Activated CD8-positive, alpha-beta memory T cell treated with anti-CD3 and anti-CD28 coated beads, Interleukin-2, amount 50 U/mL, for 48 hours (primary cell): ENCODE measurements around the gene EGFL8.
A peak's percentile ranks its signal among the peaks of the same experiment; 100 is the strongest.
"Not testable (repeated sequence)": the region's sequence is repeated elsewhere in the genome, so short reads cannot be mapped to it uniquely, and the experiment has no call there.

Experiments used
- DNase-seq: peaks from one replicate; pipeline ENCODE4 v3.0.0-alpha.2; 2020

Gene EGFL8

DNA sequence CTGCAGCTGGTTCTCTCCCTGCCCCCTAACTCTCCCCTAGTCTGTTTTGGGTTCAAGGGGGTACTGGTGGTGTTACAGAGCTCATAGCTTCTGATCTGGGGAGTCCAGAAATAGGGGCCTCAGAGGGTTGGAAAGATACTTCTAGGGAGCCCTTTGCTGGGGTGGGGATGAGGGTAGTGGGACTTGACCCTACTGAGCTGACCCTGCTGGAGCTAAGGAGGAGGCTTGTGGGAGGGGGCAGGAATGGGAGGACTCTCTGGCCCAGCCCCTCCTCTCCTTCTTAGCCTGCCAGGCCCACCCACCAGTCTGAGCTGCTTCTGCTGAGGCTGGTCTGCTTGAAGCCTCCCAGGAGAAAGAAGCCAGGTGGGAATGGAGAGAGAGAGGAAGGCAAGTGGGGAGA lies at the start of gene EGFL8:
Gene EGFL8 (plus strand): TSS at position 301 of the 400 bp plus-strand sequence. CDS start 1,571 bp downstream, outside the sequence.
- DNase-seq = no peak

DNA sequence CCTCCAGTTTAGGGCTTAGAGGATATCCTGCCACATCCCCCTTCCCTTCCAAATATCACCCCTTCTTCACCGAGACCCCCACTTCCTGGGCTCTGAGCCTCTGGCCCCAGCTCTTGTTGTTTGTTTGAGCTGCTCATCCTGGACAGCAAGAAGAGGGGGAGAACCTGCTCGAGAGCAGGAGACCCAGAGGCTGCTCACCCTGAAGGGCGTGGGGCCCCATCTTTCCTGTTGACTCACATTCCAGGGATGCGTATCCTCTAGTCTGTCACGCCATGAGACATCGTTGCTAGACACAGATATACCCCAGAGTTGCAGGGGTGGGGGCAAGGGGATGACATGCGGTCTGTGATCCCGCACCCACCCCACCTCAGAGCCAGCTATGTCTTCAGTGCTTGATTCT lies 49.6 kb upstream of the EGFL8 start:
- DNase-seq = no peak

DNA sequence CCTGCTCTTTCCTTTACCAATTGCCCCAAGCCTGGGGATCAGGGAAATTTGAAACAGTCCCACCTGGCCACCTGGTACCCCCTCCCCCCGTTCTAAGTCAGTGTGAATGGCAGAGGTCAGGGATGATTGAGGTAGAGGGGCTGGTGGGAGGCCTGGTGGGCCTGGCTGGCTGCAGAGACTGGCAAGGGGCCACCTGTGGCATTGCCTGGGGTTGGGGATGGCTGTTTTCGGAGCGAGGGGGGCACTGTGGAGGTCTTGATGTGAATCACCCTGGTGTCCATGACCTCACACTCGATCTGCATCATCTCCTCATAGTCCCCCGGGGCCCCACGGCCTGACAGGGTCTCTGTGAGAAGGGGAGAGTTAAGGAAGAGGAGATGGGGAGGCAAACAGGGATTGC lies 48.8 kb upstream of the EGFL8 start:
- no peak for DNase-seq

DNA sequence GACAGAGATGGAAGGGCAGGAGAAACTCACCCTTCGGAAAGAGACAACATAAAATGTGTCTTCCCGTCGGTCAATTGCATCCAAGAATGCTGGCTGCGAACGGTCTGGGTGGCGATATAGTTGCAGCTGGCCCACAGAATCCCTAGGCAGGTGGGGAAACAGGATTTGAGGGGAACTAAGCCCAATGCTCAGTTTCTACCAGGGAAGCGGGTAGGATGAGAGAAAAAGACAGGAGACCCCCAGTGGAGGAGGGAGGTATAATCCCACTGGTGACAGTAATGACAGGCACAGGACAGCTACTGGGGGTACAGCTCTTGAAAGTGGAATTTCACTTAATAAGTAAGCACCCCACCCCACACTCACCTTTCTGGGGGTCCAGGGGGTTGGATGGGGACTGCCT lies 47.7 kb upstream of the EGFL8 start:
- no peak for DNase-seq

DNA sequence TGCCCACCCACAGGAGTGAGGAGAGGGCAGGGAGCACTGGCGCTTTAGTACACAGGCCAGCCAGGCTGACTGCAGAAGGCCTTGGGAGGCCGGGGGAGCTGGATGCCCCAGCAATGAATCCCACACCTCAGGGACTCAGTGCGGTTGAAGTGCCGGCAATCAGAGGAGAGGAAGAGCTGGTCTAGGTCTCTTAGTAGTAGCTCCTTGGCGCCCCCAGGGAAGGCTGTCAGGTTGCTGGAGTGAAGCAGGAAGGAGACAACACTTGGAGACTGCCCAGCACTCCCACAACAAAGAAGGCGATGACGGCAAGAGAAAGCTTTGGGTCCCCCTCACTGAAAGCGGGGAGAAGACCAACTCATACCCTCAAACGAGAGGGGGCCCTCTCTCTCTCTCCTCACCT lies 46.9 kb upstream of the EGFL8 start:
- DNase-seq = no peak

DNA sequence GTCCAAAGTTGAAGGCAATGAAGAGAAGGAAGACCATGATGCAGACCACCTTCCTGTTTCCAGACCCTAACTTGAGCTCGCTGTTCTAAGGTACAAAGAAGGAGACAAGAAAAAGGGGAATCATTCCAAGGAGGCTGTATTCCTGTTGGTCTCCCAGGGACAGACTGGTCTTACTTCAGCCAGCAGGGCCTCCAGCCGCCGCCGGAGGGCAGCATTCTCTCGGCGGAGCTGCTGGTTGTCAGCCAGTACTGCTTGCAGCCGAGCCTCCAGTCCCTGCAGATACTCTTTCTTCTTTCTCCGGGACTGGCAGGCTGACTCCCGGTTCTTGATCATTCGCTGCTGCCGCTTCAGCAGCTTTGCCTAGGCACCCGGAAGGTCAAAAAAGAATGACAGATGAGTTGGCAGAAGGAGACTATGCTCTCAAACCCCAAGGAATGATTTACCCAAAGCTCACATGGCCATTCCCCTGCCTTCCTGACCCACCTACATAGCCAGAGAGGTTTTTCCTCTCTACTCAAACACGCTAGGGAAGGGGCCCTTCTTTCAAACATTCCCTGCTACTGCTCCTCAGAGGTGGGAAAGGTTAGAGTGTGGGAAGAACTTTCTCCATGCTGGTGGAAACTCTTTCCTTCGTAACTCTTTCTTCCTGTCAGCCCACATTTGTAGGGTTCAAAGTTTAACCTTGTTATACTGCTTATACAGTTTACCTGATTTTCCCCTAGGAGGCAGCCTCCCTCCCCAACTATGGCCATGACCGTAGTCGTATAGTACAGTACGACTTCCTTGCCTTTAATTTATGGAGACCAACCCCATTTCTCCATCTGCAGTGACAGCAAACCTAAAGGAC lies 45.4 kb upstream of the EGFL8 start:
- peak; percentile 84 for DNase-seq

DNA sequence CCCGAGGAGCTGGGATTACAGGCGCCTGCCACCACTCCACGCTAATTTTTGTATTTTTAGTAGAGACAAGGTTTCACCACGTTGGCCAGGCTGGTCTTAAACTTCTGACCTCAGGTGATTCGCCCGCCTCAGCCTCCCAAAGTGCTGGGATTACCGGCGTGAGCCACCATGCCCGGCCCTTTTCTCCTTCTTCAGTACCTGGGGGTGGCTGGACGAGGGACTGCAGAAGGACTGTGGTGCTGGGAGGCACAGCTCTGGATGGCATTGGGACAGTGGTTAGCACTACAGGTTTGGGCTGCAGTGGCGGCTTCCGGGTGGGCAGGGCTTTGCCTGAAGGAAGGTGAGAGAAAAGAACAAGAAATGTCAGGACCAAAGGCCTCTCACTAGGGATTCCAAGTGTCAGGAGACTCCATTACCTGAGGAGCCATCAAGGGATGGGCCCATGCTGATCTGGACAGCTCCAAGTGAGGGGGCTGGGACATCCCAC lies 43.8 kb upstream of the EGFL8 start:
- no peak for DNase-seq

DNA sequence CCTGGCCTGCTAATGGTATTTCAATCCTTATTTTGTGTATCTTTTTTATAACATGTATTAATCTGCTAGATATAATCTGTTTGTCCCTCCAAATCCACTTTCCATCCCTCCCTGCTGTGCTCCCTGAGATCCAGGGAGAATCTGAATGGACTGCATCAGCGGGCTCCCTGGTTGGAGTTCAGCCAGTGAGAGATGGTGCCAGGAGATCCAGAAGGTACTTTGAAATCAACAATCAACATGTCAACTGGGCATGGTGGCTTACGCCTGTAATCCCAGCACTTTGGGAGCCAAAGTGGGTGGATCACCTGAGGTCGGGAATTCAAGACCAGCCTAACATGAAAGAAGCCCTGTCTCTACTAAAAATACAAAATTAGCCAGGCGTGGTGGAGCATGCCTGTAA lies 40.7 kb upstream of the EGFL8 start:
- DNase-seq = no peak

DNA sequence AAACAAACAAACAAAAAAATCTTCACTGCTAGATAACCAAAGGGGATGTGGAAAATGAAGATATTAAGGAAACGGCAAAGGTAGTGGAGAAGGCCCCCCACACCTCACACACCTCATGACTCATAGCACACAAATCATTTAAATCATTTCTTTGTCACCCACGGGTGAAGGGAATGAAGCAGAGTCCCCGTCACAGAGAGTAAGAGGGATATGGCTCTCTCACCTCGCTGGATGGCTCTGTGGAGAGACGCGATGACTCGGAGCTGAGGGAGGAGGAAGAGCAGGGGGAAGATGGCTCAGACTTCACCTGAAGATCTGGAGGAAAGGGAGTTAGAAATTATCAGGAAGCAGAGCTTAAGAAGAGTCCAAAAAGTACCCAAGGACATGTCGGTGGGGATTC lies 37.5 kb upstream of the EGFL8 start:
- no peak for DNase-seq

DNA sequence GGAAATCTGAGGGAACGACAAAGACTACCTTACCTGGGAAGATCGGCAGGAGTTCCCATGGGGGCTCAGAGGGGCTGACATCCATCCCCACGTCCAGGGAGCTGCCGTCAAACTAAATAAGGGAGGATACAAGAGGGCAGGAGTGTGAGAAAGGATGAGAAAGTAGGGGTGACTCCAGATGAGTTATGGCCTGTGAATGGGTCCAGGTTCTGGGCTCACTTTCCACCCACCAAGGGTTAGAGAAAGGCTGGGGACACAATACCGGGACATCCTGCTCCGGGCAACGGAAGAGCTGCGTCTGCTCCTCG lies 37.0 kb upstream of the EGFL8 start:
- no peak for DNase-seq

DNA sequence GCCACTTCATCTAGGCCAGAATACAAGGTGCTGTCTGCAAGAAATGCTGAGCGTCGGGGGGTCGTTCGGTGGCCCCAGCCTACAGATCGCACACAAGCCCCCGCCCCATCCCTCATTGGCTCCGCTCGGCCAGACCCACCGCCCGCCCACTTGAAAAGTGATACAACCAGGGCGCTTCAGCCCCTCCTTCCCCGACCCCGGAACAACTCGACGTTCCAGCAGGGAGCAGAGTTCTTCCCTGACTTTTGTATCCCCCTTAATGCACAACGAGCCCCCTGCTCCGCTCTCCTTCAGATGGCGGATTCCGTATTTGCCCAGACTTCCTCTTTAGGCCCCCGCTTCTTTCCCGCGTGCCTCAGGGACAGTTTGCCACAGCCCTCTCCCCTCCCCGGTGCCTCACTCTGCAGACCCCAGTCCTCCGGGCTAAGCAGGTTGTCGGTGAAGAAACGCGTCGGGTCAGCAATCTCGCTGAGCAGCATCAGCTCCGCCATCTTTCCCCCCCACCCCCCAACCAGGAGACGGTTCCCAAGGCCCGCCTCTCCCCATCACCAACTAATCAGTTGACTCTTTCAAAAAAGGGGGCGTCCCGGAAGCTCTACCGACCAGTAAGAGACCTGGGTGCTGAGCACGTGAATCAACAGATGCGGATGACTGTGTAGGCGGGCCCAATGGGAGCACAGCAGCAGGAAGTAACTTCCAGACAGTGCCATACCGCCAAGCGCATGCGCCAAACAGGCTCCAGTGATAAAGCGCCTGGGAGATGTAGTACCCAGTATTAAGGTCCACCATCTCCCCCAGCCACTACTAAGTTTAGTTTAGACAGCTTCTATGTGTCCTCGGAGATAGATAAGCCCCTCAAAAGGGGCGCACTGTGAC lies 36.4 kb upstream of the EGFL8 start, which contains the start of gene ATF6B:
Gene ATF6B (minus strand): TSS at position 530 of the 876 bp plus-strand sequence. CDS start 39 bp downstream, at position 491.
- DNase-seq = peak; percentile 94

DNA sequence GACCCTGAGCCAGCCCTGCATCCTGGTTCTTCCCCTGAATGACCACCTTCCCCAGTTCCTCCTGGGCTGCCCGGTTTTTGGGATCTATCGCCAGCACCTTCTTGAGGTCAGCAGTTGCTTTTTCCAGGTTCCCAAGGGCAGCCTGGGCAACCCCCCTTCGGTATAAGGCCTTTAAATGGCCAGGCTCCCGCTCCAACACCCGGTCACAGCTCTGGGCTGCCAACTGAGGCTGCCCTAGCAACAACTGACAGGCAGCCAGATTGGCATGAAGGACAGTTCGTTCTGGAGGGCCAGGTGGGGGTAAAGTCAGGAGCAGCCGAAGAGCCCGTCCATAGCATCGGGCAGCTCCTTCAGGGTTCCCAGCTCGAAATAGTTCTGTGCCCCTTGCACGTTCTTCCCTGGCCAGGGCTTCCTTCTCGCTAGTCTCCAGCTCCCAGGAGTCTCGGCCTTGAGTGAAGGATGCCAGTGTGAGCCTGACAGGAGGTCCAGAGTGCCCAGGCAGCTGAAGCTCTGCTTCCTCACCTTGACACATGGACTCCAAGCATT lies 35.6 kb upstream of the EGFL8 start:
- DNase-seq = no peak

DNA sequence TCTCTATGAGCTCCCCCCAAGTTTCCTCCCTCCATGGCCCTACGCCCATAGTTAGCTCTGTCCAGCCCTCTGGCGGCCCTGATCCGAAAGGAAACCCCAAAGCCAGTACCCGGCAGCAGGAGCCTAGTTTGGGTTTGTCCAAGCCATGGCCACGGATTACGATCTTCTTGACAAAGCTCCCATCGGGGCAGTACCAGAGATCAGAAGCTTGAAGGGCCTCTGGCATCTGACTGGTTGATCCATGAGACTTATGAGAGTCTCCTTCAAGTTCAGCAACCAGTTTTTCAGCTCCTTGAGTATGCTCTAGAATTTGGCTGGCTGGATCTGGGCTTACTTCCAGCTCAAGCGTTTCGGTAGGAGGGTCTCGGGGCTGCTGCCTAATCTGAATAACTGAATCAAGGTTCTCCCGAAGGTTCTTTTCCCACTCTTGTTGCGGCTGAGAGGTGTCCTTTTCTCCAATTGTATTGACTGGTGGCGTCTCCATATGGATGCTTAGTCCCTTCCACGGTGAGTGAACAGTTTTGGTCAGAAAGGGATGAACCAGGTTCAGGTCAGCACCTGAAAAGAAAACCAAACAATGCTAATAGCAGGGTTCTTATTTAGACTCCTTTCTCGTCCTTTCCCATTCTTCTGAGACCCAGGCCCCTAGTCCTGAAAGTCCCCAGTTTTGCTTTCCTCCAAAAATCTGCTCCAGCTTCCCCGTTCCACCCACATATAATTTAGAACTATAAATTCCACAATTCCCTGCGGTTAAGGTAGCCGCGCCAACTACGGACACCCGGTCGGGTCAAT lies 34.9 kb upstream of the EGFL8 start:
- no peak for DNase-seq

DNA sequence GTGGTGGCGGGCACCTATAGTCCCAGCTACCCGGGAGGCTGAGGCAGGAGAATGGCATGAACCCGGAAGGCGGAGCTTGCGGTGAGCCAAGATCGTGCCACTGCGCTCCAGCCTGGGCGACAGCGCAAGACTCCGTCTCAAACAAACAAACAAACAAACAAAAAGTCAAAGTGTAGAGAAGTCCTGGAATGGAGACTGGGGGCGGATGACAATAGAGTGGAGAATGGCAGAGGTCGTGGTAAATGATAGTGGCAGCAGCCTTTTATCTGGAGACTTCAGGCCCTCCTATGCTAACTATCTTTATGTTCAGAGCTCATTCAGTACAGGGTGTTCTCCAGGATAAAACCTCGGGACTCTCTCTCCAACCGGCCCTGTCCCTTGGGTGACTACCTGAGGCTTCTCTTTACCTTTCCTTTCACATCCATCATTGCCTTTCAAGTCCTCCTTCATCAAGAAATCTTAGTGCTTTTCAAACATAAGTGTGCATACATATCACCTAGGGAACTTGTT lies 32.9 kb upstream of the EGFL8 start:
- no peak for DNase-seq

DNA sequence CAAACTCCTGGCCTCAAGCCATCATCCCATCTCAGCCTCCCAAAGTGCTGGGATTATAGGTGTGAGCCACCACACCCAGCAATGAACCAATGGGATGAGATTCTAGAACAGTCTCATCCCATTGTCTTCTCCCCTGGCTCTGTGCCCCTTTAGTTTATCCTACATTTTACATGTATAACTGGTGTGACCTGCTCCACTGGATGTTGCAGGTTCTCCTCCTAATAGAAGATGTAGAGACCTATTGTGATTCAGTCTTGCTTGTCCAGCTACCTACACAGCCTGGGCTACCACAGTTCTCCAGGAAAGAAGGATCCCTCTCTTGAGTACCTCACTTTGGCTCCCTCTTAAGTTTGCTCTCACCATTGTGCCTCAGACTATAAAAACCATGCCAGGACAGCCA lies 32.3 kb upstream of the EGFL8 start:
- DNase-seq = no peak

DNA sequence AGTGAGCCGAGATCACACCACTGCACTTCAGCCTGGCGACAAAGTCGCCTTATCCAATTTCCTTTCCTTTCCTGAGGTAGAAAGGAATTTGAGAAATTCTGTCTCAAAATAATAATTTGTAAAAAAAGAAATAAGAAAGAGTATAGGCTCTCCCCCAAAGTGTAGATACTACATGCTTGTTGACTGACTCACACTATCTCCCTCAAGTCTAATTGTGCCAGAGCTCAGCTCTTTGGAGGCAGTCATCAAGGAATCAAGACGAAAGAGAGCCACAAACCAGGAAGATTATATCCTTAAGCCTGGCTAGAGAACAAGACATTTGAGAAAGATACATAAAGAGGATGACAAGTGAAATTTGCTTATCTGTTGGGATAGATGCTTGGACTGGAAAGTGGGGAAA lies 30.6 kb upstream of the EGFL8 start:
- DNase-seq = no peak

DNA sequence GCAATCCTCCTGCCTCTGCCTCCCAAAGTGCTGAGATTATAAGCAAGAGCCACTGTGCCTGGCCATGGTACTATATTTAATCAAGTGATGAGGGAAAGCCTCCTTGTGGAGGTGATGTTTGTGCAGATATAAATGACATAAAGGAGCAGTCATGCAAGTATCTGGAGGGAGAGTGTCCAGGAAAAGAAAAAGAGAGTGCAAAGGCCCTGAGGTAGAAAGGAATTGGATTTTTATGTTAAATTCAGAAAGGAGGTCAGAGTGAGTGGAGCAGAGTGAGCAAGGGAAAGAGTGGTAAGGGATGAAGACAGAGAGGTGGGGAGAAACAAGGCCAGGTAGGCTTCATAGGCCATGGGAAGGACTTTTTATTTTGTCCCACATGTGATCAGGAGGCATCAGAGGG lies 26.9 kb upstream of the EGFL8 start:
- DNase-seq = no peak

DNA sequence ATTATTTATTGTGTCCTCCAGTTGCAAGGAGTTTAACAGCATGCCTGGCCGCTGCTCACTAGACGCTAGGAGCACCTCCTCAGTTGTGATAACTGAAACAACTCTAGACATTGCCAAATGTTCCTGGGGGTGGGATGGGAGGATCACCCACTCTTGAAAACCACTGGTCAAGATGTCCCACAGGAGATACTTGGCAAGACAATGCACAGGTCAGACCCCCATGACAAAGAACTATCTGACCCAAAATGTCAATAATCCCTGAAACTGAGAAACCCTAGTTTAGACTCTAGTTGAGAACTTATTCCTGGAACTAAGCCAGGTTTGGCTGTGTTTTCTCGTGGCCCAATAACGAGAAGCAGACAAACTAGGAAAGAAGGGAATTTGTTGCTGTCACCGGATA lies 24.8 kb upstream of the EGFL8 start:
- DNase-seq = no peak

DNA sequence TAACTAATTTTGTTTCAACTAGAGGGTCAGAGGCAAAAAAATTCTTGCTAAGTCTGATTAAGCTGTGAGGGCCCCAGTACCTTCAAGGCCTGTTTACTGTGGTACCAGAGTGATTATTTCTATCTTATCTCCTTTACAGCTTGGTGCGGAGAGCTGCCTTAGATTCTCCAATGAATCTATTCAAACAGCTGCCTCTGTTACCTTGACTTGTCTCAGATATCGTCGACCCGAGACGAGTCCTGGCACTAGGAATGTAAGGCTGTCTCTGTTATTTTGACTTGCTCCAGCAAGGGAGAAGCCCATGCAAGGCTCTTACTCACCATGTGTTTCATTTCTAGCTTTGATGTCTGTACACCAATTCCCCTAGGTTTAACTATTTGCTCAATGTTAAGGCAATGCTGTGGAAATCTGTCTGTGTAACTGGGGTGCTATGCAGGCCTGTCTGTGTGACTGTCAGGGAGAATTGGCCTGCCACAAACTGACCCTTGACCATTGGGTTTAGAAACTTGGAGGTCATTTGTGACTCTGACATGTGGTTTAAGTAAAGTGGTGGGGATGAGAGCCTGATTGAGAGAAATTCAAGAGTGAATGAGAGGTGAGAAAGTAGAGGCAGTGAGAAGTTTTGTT lies 23.9 kb upstream of the EGFL8 start:
- DNase-seq = no peak

DNA sequence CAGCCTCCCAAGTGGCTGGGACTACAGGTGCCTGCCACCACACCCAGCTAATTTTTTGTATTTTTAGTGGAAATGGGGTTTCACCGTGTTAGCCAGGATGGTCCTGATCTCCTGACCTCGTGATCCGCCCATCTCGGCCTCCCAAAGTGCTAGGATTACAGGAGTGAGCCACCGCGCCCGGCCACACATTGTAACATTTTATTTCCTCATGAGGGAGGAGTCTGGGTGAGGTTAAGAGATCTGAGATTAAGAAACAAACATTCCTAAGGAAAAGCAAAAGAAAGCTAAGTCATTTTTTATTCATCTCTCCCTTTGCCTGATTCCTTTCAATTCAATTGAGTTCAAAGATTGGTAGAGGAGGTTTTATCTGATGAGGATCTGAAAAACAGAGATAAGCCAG lies 20.2 kb upstream of the EGFL8 start:
- DNase-seq = not testable (repeated sequence)

DNA sequence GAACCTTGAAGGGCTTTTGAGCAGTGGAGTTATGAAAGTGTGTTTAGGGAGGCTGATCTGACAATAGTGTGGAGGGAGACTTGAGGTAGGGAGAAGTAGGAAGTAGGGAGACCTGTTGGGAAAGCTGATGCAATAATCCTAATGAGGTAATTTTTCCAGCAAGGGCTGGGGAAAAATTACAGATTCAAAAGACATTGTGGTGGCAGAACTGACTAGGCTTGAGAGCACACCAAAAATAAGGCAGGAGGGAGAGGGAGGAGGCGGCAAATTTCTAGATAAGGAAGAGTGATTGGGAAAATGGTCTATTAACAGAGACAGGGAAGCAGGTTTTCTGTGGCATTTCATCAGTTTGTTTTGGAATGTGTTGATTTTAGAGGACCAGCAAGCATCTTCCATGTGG lies 18.1 kb upstream of the EGFL8 start:
- DNase-seq = no peak

DNA sequence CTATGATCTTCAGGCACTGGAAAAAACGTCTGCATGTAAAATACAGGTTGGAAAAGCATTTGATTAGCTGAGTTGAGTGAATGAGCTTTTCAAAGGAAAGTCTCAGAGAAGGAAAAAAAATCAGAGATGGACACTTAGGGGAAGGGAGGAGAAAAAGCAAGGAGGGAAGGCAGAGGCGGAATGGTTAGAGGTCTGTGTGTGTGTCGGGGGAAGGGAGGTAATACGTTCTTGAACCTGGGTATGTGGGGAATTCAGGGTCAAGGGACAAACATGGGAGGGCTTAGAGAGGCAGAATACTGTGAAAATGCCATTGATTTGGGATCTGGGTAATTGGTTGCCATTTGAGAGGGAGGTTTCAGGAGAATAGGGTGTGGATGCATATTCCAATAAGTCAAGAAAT lies 17.7 kb upstream of the EGFL8 start:
- no peak for DNase-seq
